ENCODE measurements around the gene KIF12.

GRCh38 chr9:114123031-114123977, 24.2 kb upstream of the KIF12 start:
- TF ChIP-seq CTCF (IDR thresholded peaks at IDR 0.05), result no peak
- no peak for TF ChIP-seq POLR2A (IDR thresholded peaks at IDR 0.05)

Measured in lower leg skin (tissue), 3 donors.